Activated gamma-delta T cell (primary cell): ENCODE results near the gene SF3B6.
A peak's percentile ranks its signal among the peaks of the same experiment; 100 is the strongest.
"Not testable (repeated sequence)": the region's sequence is repeated elsewhere in the genome, so short reads cannot be mapped to it uniquely, and the experiment has no call there.

ENCODE experiments used
- DNase-seq: peaks from one replicate; lab custom pipeline; 2025; lab: John Stamatoyannopoulos, UW
- total RNA-seq, 2 donors: gene quantifications; one replicate each; lab custom pipeline; 2026; lab: John Stamatoyannopoulos, UW

SF3B6 gene
- total RNA-seq: 44.3 to 51.1 reads per million in 2 donors

GRCh38 chr2:24075915-24076848, at the start of gene SF3B6:
SF3B6 (minus strand) TSS chr2:24076326; CDS start chr2:24076229, 97 bp downstream.
- DNase-seq: peak; percentile 89

GRCh38 chr2:24123922-24124580, 47.9 kb upstream of the SF3B6 start:
- DNase-seq: no peak

GRCh38 chr2:24123195-24123921, 47.2 kb upstream of the SF3B6 start, which contains the start of the genes FAM228B and PFN4:
FAM228B (plus strand) TSS chr2:24123469; CDS start chr2:24124362, 893 bp downstream.
PFN4 (minus strand) TSS chr2:24123334; CDS start chr2:24122535, 799 bp downstream.
- DNase-seq: peak; percentile 41

- no peak for DNase-seq
These were observed 46.5 kb upstream of the SF3B6 start for GRCh38 chr2:24122366-24123194.

GRCh38 chr2:24121469-24121868, 45.3 kb upstream of the SF3B6 start:
- no peak for DNase-seq

GRCh38 chr2:24121066-24121465, 44.9 kb upstream of the SF3B6 start:
- DNase-seq: no peak

GRCh38 chr2:24117902-24118301, 41.8 kb upstream of the SF3B6 start:
- DNase-seq: no peak

GRCh38 chr2:24115057-24115456, 38.9 kb upstream of the SF3B6 start:
- no peak for DNase-seq

- no peak for DNase-seq
These were observed 35.3 kb upstream of the SF3B6 start for GRCh38 chr2:24111407-24111901.

GRCh38 chr2:24110660-24111303, 34.7 kb upstream of the SF3B6 start:
- DNase-seq: no peak

- DNase-seq: not testable (repeated sequence)
These were observed 33.3 kb upstream of the SF3B6 start for GRCh38 chr2:24109431-24109830.

- DNase-seq: no peak
These were observed 31.2 kb upstream of the SF3B6 start for GRCh38 chr2:24107336-24107735.

GRCh38 chr2:24106786-24107185, 30.7 kb upstream of the SF3B6 start:
- no peak for DNase-seq

- DNase-seq: no peak
These were observed 29.7 kb upstream of the SF3B6 start for GRCh38 chr2:24105816-24106215.

- DNase-seq: no peak
These were observed 28.8 kb upstream of the SF3B6 start for GRCh38 chr2:24104906-24105305.

GRCh38 chr2:24104110-24104650, 28.1 kb upstream of the SF3B6 start:
- DNase-seq: no peak

- no peak for DNase-seq
These were observed 26.6 kb upstream of the SF3B6 start for GRCh38 chr2:24102677-24103076.

- no peak for DNase-seq
These were observed 25.9 kb upstream of the SF3B6 start for GRCh38 chr2:24101992-24102391.

GRCh38 chr2:24100732-24101131, 24.6 kb upstream of the SF3B6 start:
- not testable (repeated sequence) for DNase-seq

- DNase-seq: not testable (repeated sequence)
These were observed 19.1 kb upstream of the SF3B6 start for GRCh38 chr2:24095171-24095677.
